GM12891 (cell line): ENCODE results near the gene TK2.

ENCODE experiments used
- POLR2A ChIP-seq: IDR thresholded peaks from 2 replicates; pipeline ENCODE4 v1.6.1; 2011; ENCODE audit warnings: low read depth, low read length, control low read depth
- POLR2AphosphoS5 ChIP-seq: IDR thresholded peaks from 2 replicates; pipeline ENCODE4 v1.6.1; 2011; ENCODE audit warnings: low read depth, low read length, control low read depth

DNA sequence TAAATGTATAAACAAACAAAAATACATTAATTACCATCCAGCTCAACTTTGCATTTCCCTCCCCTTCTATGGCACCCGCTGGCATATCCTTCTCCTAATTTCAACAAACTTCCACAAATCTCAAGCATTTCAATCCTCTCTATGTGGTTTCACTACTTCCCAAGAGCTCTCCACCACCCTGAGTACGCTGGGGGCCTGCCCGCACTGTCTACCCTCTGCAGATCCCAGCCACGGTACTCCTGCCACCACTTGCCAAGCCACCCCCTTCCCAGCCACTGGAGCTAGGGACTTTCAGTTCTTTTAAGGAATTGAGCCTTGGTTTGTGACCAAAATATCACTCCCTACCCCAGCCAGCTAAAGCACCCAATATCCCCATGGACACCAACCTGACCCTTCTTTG, 1.9 kb downstream of the TK2 start:
- TF ChIP-seq POLR2AphosphoS5 (no peak), POLR2A (no peak)
